Neural crest cell (in vitro differentiated cells): ENCODE results near the gene SLC38A6. TPM values are rescaled to one million over a fixed set of nuclear protein-coding genes. Genes with fewer than 3 reads are reported as not detected.

ENCODE experiments used
- DNase-seq: peaks from one replicate; pipeline ENCODE4 v3.0.0; 2021; ENCODE audit warnings: low read depth, mixed read lengths, low spot score
- H3K27ac Mint-ChIP-seq: one replicate; pipeline ENCODE4 v1.8.0; 2021; ENCODE audit warnings: mild to moderate bottlenecking, mixed read lengths; ENCODE audit not compliant: unreplicated experiment
- H3K27me3 Mint-ChIP-seq: 2 replicates; pipeline ENCODE4 v1.8.0; 2021; ENCODE audit warnings: low read depth, mild to moderate bottlenecking, mixed read lengths
- H3K36me3 Mint-ChIP-seq: 2 replicates; pipeline ENCODE4 v1.8.0; 2021; ENCODE audit warnings: low read depth, mild to moderate bottlenecking, mixed read lengths
- H3K4me1 Mint-ChIP-seq: 2 replicates; pipeline ENCODE4 v1.8.0; 2021; ENCODE audit warnings: mixed read lengths
- H3K4me3 Mint-ChIP-seq: one replicate; pipeline ENCODE4 v1.8.0; 2021; ENCODE audit warnings: mild to moderate bottlenecking, mixed read lengths
- H3K9me3 Mint-ChIP-seq: 2 replicates; pipeline ENCODE4 v1.8.0; 2021; ENCODE audit warnings: mixed read lengths
- total RNA-seq: library from RNA; stranded (reverse); gene quantifications from 2 replicates; pipeline ENCODE4 v1.2.1, GENCODE V29; 2021
- TF ChIP-seq, protein P1 (sequence below): fragments of 200-600 bp; sonication (generic); conservative IDR thresholded peaks from 2 replicates; pipeline ENCODE4 v1.5.0; 2021; ENCODE audit warnings: antibody characterized with exemption, mild to moderate bottlenecking

Gene SLC38A6
- total RNA-seq, 1 donor from 2014 or later = 13.2 TPM

DNA sequence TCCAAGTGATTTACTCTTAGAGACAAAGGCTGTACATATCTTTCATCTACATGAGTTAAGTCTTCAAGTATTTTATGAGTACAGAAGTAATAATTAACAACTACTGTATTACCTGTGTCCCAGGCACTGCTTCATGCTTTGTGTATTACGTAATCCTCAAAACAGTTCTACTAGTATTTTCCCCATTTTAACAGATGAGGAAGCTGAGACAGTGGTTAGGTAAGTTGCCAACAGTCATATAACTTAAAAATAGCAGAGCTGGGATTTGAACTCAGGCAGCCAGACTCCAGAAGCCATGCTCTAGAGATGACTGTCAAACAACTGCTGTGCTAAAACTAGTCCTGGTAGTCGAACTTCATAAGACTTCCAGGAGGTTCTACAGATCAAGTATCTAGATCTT, 10.9 kb upstream of the SLC38A6 start:
- Mint-ChIP-seq H3K27ac (no peak overlapping the region), H3K9me3 (no peaks in the 10 kb centered on the region), H3K36me3 (peaks cover 11% of the 10 kb centered on the region), H3K4me1 (peaks cover 3% of the 10 kb centered on the region), H3K27me3 (no peaks in the 10 kb centered on the region), H3K4me3 (no peak overlapping the region)
- TF ChIP-seq, protein P1, sequence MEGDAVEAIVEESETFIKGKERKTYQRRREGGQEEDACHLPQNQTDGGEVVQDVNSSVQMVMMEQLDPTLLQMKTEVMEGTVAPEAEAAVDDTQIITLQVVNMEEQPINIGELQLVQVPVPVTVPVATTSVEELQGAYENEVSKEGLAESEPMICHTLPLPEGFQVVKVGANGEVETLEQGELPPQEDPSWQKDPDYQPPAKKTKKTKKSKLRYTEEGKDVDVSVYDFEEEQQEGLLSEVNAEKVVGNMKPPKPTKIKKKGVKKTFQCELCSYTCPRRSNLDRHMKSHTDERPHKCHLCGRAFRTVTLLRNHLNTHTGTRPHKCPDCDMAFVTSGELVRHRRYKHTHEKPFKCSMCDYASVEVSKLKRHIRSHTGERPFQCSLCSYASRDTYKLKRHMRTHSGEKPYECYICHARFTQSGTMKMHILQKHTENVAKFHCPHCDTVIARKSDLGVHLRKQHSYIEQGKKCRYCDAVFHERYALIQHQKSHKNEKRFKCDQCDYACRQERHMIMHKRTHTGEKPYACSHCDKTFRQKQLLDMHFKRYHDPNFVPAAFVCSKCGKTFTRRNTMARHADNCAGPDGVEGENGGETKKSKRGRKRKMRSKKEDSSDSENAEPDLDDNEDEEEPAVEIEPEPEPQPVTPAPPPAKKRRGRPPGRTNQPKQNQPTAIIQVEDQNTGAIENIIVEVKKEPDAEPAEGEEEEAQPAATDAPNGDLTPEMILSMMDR = no peak
- no peak for DNase-seq

DNA sequence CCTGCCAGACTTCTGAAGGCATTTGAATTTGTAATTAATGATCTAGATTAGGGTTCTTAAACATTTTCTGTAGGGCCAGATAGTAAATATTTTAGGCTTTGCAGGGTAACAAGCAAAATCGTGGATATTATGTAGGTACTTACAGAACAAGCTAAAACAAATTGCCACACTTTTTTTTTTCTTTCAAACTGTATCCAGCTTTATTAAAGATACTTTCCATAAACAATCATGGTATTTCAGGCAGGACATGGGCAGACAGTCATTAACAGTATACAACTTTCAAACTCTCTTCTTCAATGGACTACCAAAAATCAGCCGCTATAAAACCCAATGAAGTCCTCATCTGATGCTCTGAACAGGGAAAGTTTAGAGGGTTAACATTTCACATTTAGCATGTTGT, 9.8 kb upstream of the SLC38A6 start:
- TF ChIP-seq, protein P1 = no peak
- H3K4me1 Mint-ChIP-seq = peaks cover 9% of the 10 kb centered on the region
- H3K27me3 Mint-ChIP-seq = no peaks in the 10 kb centered on the region
- H3K4me3 Mint-ChIP-seq = no peak overlapping the region
- H3K9me3 Mint-ChIP-seq = no peaks in the 10 kb centered on the region
- DNase-seq = no peak
- no peak overlapping the region for H3K27ac Mint-ChIP-seq
- peaks cover 11% of the 10 kb centered on the region for H3K36me3 Mint-ChIP-seq

DNA sequence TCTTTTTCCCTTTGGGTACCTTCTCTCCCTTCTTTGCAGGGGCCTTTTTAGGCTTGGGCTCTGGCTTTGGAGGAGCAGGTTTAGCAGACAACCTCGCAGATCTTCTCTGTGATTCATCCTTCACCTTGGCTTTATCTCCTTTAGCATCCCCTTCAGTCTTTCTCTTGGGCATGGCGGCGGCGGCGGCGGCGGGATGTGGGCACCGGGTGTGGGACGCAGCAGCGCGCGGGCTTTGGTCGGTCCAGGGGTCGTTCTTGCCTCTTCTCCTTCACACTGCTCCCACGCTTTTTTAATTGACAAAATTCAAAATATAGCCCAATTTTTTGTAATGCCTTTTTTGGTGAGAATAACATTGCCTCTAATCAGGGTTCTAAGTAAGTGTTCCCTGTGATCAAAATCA, 8.8 kb upstream of the SLC38A6 start:
- no peak for DNase-seq
- TF ChIP-seq, protein P1 = no peak
- peaks cover 11% of the 10 kb centered on the region for H3K36me3 Mint-ChIP-seq
- peaks cover 9% of the 10 kb centered on the region for H3K4me1 Mint-ChIP-seq
- H3K27me3 Mint-ChIP-seq = no peaks in the 10 kb centered on the region
- H3K9me3 Mint-ChIP-seq = no peaks in the 10 kb centered on the region
- H3K4me3 Mint-ChIP-seq = no peak overlapping the region
- peak overlapping the region; percentile 29 for H3K27ac Mint-ChIP-seq

GRCh38 chr14:60973070-60973469, 8.0 kb upstream of the SLC38A6 start:
- H3K4me3 Mint-ChIP-seq = no peak overlapping the region
- H3K27ac Mint-ChIP-seq = no peak overlapping the region
- DNase-seq = no peak
- peaks cover 14% of the 10 kb centered on the region for H3K4me1 Mint-ChIP-seq
- no peaks in the 10 kb centered on the region for H3K9me3 Mint-ChIP-seq
- no peaks in the 10 kb centered on the region for H3K27me3 Mint-ChIP-seq
- TF ChIP-seq, protein P1 = no peak
- H3K36me3 Mint-ChIP-seq = peaks cover 11% of the 10 kb centered on the region

GRCh38 chr14:60974090-60974651, 6.9 kb upstream of the SLC38A6 start:
- no peaks in the 10 kb centered on the region for H3K9me3 Mint-ChIP-seq
- DNase-seq = no peak
- H3K27ac Mint-ChIP-seq = no peak overlapping the region

More at GRCh38 chr14:60974090-60974651, 6.9 kb upstream of the SLC38A6 start:
- peaks cover 11% of the 10 kb centered on the region for H3K36me3 Mint-ChIP-seq
- H3K27me3 Mint-ChIP-seq = no peaks in the 10 kb centered on the region
- no peak overlapping the region for H3K4me3 Mint-ChIP-seq
- TF ChIP-seq, protein P1 = no peak
- peaks cover 20% of the 10 kb centered on the region for H3K4me1 Mint-ChIP-seq
